Retinal pigment epithelial cell (primary cell): ENCODE results near the gene ABCC2.

Experiments used
- DNase-seq: peaks from one replicate; pipeline ENCODE4 v3.0.0-alpha.2; 2010; ENCODE audit warnings: low read depth
- H3K4me3 ChIP-seq: 2 replicates; pipeline ENCODE4 v1.5.1; 2011; ENCODE audit warnings: mild to moderate bottlenecking, low read length, control low read depth, moderate library complexity
- TF ChIP-seq, protein P1 (sequence below): conservative IDR thresholded peaks from 2 replicates; pipeline ENCODE4 v1.5.1; 2011; ENCODE audit warnings: low read depth, low read length, control low read depth, inconsistent platforms

Gene ABCC2

DNA sequence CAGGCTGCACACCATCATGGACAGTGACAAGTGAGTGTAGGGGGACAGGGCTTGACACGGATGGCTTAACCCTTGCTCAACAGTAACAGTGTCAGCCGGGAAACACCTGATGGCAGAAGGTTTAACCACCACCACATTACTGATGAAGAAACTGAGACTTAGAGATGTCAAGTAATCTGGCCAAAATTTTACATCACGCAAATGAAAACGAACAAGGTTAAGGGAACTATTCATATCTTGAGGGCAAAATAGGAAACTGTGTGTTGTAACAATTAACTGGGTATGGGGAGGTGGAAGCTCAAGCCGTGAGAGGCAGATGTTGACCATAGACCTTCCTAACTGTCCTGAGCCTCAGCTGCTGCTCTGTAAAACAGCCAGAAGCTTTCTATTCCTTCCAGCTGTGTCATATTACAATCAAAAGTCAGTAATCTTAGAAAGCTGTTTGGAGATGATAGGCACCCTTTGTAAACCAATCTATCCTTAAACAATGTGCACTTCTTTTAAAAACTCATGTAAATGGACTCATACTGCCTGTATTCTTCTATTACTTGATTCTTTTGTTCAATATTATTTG, 68.4 kb downstream of the ABCC2 start:
- TF ChIP-seq, protein P1, sequence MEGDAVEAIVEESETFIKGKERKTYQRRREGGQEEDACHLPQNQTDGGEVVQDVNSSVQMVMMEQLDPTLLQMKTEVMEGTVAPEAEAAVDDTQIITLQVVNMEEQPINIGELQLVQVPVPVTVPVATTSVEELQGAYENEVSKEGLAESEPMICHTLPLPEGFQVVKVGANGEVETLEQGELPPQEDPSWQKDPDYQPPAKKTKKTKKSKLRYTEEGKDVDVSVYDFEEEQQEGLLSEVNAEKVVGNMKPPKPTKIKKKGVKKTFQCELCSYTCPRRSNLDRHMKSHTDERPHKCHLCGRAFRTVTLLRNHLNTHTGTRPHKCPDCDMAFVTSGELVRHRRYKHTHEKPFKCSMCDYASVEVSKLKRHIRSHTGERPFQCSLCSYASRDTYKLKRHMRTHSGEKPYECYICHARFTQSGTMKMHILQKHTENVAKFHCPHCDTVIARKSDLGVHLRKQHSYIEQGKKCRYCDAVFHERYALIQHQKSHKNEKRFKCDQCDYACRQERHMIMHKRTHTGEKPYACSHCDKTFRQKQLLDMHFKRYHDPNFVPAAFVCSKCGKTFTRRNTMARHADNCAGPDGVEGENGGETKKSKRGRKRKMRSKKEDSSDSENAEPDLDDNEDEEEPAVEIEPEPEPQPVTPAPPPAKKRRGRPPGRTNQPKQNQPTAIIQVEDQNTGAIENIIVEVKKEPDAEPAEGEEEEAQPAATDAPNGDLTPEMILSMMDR: no peak
- no peak for DNase-seq

DNA sequence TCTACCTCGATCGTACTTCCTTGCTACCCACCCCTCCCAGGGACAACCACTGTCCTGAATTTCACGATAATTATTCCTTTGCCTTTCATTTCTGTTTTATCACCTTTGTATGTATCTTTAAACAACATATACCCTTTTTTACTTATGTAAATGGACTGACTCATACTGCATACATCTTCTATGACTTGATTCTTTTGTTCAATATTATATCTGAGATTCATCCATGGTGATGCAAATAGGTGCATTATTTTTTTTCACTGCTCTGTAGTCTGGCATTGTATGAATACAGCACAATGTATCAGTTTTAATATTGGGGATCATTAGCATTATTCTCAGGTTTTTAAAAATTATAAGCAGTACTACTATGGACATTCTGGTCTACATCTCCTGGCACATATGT, 69.4 kb downstream of the ABCC2 start:
- TF ChIP-seq, protein P1: no peak
- H3K4me3 ChIP-seq: no peak overlapping the region
- no peak for DNase-seq

More for the DNA sequence above, 68.4 kb downstream of the ABCC2 start:
- H3K4me3 ChIP-seq: no peak overlapping the region

DNA sequence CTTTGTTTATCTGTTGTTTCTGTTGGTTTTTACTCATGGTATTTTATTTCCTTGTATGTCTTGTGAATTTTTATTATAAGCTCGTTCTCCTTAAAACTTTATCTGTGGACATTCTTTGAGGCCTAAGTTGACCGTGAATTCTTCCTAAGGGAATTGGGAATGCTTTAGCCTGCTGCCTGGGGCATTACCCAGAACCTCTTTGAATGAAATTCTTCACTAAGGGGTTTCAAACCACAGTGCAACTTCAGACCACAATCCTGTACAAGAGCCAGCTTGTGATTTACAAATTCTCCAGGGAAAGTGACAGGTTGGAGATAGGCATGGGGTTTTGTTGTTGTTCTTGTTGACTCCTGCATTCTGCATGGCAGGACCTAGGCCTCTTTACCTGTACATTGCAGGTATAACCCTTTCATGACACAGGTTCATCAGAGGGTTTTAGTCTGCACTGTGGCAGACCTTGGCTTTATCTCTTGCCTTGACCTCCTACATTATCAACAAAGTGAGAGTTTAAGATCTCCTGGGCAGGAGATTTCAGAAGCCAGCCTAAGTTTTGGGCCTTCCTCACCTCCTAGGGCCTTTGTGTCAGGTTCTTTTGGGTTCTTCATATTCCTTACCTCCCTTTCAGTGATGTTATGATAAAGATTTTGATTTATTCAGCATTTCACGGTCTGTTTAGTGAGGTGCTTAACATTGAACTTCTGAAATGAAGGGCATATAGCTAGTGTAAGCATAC, 70.2 kb downstream of the ABCC2 start:
- H3K4me3 ChIP-seq: no peak overlapping the region
- no peak for DNase-seq
- TF ChIP-seq, protein P1: no peak

DNA sequence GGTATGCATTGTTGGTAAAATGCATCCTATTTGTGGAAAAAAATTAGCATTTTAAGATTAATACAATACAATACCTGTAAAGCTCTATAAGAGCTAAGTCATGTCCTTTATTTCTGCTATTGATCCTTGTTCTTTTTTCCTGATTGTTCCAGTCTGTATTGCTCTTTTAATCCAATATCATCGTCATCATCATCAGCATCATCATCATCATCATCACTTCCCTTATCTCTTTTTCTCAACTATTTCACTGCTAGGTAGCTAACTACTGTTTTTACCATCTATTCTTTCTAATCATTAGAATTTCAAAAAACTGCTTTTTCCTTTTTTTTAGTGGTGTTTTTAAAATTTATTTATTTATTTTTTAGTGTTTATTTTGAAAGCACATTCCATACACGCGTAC, 71.2 kb downstream of the ABCC2 start:
- no peak overlapping the region for H3K4me3 ChIP-seq
- TF ChIP-seq, protein P1: no peak
- no peak for DNase-seq

DNA sequence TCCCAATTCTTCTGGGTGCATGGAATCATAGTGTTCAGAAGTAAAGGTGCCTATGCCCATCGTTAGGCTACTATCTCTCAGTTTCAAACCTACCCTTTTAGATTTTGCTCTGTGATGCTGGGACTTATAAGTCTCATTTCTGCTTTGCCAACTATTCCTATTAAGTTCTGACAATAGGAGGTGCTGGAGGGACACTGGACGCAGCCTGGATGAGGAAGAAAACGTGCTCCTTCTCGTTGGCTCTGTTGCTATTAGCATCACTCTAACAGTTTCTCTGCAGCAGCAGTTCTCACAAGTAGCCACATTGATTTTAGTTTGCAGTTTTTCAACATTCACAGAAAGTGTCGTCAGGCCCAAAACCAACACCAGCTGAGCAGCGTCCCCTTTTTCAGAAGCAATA, 72.4 kb downstream of the ABCC2 start:
- DNase-seq: no peak
- no peak overlapping the region for H3K4me3 ChIP-seq
- TF ChIP-seq, protein P1: peak; percentile 45

DNA sequence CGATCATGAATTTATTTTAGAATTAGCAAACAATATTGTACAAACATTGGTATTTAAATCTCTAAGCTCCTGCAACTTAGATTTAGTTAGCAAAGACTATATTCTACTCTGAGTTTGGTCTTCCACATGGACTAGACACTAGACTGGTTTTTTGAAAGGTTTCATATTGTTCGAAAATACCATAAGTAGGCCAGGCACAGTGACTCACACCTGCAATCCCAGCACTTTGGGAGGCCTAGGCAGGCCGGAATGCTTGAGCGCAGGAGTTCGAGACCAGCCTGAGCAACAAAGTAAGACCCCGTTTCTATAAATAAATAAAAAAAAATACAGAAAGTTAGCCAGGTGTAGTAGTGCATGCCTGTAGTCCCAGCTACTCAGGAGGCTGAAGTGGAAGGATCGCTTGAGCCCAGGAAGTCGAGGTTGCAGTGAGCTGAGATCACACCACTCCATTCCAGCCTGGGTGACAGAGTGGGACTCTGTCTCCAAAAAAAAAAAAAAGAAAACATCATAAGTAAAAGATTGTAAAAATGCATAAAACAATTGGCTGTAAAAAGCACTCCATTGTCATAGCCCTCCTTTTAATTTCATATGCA, 73.1 kb downstream of the ABCC2 start:
- H3K4me3 ChIP-seq: no peak overlapping the region
- DNase-seq: no peak
- TF ChIP-seq, protein P1: no peak

DNA sequence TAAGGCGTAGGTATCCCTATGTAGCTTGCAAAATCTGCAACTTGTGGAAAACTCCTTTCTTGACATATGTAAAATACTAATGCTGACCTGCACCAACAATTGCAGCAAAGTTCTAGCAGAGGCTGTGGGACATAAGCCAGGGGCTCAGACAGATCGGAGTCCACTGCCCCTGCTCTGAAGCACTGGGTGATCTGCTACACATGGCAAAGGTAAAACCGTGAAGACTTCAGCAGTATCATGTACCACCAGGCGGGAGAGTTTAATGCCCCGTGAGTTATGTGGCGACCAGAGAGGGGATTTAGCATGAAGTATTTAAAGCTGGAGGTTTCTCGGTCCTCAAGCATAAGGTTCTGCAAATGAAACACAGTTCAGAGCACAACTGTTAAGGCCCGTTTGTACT, 76.4 kb downstream of the ABCC2 start:
- TF ChIP-seq, protein P1: no peak
- DNase-seq: no peak
- no peak overlapping the region for H3K4me3 ChIP-seq
